NCI-H1092 (cell line): Measurements from ENCODE around the gene EHD2.
A peak's percentile ranks its signal among the peaks of the same experiment; 100 is the strongest.
"Not testable (repeated sequence)": the region's sequence is repeated elsewhere in the genome, so short reads cannot be mapped to it uniquely, and the experiment has no call there.

ENCODE experiments used
- DNase-seq: peaks from one replicate; lab custom pipeline; 2025; lab: John Stamatoyannopoulos, UW

EHD2 gene

GRCh38 chr19:47749326-47749725, 36.1 kb downstream of the EHD2 start:
- no peak for DNase-seq

DNA sequence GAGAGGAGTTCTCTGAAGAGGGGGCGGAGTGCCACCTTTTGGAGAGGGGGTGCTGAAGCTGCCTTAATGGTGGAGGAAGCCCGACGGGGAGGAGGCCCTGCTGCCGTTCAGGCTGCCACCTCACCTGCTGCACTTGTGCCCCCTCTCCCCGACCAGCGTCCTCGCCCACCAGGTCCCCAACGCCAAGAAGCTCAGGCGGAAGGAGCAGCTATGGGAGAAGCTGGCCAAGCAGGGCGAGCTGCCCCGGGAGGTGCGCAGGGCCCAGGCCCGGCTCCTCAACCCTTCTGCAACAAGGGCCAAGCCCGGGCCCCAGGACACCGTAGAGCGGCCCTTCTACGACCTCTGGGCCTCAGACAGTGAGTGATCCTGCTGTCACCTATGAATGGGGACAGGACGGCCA, 37.5 kb downstream of the EHD2 start:
- DNase-seq = no peak

GRCh38 chr19:47752440-47753211, 39.4 kb downstream of the EHD2 start:
- DNase-seq = no peak

- DNase-seq = no peak
Measured at GRCh38 chr19:47754206-47755064, 41.2 kb downstream of the EHD2 start.

GRCh38 chr19:47755065-47755761, 42.0 kb downstream of the EHD2 start:
- no peak for DNase-seq

- no peak for DNase-seq
Measured at GRCh38 chr19:47755762-47756626, 42.8 kb downstream of the EHD2 start.

DNA sequence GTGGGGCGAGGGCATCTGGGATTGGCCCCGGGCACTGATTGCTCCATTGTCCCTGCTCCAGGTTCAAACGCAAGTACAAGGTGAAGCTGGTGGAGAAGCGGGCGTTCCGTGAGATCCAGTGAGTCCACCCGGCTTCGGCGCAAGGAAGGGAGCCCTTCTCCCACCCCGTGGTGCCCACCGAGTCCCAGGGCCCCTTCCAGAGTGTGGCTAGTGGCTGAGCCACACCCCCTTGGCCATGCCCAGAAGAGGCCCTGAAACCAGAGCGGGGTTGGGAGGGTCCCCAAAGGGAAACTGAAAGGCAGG, 43.4 kb downstream of the EHD2 start:
- DNase-seq = no peak

DNA sequence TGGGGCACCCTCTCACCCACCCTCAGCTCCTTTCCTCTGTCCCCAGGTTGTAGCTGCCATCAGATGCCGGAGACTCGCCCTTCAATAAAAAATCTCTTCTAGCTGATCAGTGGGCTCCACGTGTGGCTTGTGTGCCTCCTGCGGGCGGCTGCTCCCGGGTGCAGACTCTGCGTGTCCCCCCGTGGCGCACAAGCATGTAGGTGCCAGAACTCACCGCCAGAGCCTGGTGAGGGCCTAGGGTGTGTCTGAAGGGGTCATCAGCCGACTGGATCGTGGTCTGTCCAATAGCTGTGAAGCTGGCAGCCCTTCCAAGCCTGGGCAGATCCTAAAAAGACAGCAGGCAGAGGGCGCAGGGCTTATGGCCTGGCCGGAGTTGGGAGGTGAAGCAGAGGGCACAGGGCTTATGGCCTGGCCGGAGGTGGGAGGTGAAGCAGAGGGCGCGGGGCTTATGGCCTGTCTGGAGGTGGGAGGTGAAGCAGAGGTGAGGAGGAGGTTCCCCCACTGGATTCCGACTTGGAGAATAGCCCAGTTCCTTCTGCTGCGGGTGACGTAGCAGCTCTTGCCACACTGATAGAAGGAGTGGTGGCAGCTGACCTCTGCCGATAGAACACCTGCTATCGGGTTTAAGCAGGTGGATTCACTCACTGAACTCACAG, 43.9 kb downstream of the EHD2 start:
- no peak for DNase-seq

- no peak for DNase-seq
Measured at GRCh38 chr19:47757617-47758442, 44.6 kb downstream of the EHD2 start.

DNA sequence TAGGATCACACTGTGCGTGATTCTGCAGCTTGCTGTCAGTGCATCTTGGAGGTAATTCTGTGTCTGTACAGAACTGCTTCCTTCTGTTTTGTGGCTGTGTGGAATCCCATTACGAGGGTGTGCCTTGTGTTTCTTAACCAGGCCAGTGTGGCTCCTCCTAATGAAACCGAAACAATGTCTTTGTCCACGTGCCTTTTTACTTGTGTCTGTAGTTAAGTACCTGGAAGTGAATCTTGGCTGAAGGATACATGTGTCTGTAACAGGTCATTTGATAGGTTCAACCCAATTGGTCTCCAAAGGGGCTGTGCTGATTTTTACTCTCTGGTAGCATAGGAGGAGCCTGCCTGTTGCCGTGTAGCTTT, 45.2 kb downstream of the EHD2 start:
- no peak for DNase-seq

- no peak for DNase-seq
Measured at GRCh38 chr19:47760632-47760999, 47.4 kb downstream of the EHD2 start.

- no peak for DNase-seq
Measured at GRCh38 chr19:47761566-47761965, 48.3 kb downstream of the EHD2 start.

GRCh38 chr19:47762151-47762550, 48.9 kb downstream of the EHD2 start:
- DNase-seq = no peak

DNA sequence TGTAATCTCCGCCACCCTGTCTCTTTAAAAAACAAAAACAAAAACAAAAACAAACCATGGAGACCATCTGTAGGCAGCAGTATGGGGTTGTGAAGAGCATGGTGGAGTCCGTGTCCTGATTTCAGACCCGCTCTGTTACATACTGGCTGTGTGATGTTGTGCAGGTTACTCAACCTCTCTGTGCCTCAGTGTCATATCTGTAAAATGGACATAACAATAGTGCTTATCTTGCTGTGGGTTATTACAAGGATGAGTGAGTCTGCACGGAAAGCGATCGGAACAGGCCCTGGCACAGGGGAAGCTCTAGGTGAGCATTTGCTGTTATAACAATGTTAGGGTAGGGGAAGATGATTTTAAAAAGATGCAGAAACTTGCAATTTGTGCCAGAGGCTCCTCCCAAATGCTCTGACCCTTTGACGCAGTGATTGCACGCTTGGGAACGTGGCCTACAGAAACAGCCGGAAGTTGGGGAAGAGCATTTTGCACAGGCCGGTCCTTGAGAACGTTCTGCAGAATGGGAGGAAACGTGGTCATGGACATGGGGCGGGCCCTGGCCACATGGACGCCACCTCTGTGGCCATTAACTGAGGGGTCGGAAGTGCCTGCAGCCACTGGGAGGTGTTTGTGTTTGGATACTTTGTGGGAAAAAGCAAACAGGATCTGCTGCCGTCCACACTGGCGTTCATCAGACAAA, 49.5 kb downstream of the EHD2 start:
- DNase-seq = no peak

GRCh38 chr19:47764705-47765104, 51.5 kb downstream of the EHD2 start:
- not testable (repeated sequence) for DNase-seq

GRCh38 chr19:47765523-47766358, 52.5 kb downstream of the EHD2 start:
- peak; percentile 39 for DNase-seq

DNA sequence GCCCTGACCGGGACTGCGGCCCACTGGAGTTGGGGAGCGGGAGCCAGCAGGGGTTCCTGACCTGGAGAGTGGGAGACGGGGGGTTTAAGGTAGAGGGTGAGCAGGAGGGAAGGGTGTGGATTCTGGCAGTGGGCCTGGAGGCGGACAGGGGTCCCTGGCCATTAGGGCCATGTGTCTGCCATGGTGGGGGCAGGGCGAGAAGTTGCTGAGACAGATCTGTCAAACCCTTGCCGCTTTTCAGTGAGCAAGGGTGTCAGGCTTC, 53.1 kb downstream of the EHD2 start:
- no peak for DNase-seq

DNA sequence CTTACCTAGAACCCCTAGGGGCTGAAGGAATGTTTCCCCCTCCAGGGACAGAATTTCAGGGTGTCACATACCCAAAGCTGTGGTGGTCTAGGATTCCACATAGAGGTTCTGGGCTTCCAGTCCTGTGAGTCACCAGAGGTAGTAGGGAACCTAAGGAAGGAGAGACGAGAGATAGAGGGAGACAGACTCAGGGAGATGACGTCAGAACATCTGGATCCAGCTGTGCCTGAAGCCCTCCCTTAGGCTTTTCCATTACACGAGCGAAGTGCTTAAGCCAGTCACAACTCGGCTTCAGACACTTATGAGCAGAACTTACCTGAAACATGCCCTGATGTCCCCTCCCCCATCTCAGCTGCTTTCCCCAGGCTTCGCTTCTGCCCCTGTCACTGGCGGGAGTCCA, 53.4 kb downstream of the EHD2 start:
- no peak for DNase-seq

GRCh38 chr19:47767349-47767748, 54.1 kb downstream of the EHD2 start:
- no peak for DNase-seq
